K562 (cell line): Measurements from ENCODE around the gene ATXN1. TPM values are rescaled to one million over a fixed set of nuclear protein-coding genes. Genes with fewer than 3 reads are reported as not detected.

Experiments used
- ATAC-seq: fragments of 200-7000 bp; cut with Tn5 transposase; 3 replicates; pipeline ENCODE4 v1.9.1; 2020; ENCODE audit warnings: moderate library complexity
- BruUV-seq: library from RNA; stranded (reverse); fragments of 400-500 nt; replicated peaks from 2 replicates; lab custom pipeline; 2021; lab: Mats Ljungman, UMichigan
- CTCF ChIA-PET: fragments of 300-600 bp; formaldehyde crosslinking; extraction: SDS; loops from one replicate; lab custom pipeline; 2021; ENCODE audit warnings: low intra/inter-chr PET ratio; lab: Yijun Ruan, JAX
- POLR2A ChIA-PET: fragments of 300-600, 350-650 bp; sonication (Branson Sonifier 250); formaldehyde crosslinking; extraction: SDS; loops from one replicate; lab custom pipeline; 2021; ENCODE audit warnings: antibody characterized with exemption, inconsistent platforms; lab: Yijun Ruan, JAX
- DNase-seq, 4 experiments: peaks; one replicate each; pipeline versions ENCODE4 v3.0.0 to v3.0.0-alpha.2; 2011 to 2018; ENCODE audit warnings: low spot score in 3 of 4, mixed read lengths in 3 of 4; ENCODE audit errors: extremely low read depth in 1 of 4
- FAIRE-seq: peaks from 2 replicates; lab custom pipeline; 2011; peaks lifted over from hg19 to GRCh38; lab: Jason Lieb, UNC
- H2AFZ ChIP-seq: 2 replicates; pipeline ENCODE4 v1.6.0; 2011; ENCODE audit warnings: low read depth, low read length, control low read depth, inconsistent platforms
- H3K27ac ChIP-seq: fragments of 200-600 bp; 3 replicates; pipeline ENCODE4 v1.8.0; 2011; ENCODE audit warnings: low read depth, mild to moderate bottlenecking, control low read depth, inconsistent platforms, low read length, moderate library complexity, mixed read lengths; ENCODE audit errors: extremely low read depth
- H3K27me3 ChIP-seq, 2 experiments: fragments of 300-600 bp in 1 of 2; 2 replicates in 1 of 2; 3 replicates in 1 of 2; pipeline versions ENCODE4 v1.6.0 to v1.8.0; 2011; ENCODE audit warnings: inconsistent platforms in 2 of 2, low read length in 2 of 2, mild to moderate bottlenecking in 1 of 2, mixed read lengths in 1 of 2, moderate library complexity in 1 of 2; ENCODE audit not compliant: control insufficient read depth in 2 of 2, insufficient read depth in 2 of 2
- H3K36me3 ChIP-seq: fragments of 300-600 bp; 3 replicates; pipeline ENCODE4 v1.8.0; 2011; ENCODE audit warnings: mild to moderate bottlenecking, low read length, inconsistent platforms; ENCODE audit not compliant: control insufficient read depth, insufficient read depth
- H3K4me1 ChIP-seq, 2 experiments: fragments of 200-600 bp in 1 of 2; replicated peaks in 1 of 2; 2 replicates in 1 of 2; 3 replicates in 1 of 2; pipeline versions ENCODE4 v1.5.1 to v1.8.0; 2011; ENCODE audit warnings: inconsistent platforms in 2 of 2, low read length in 2 of 2, mild to moderate bottlenecking in 1 of 2, mixed read lengths in 1 of 2, moderate library complexity in 1 of 2; ENCODE audit not compliant: control insufficient read depth in 2 of 2, insufficient read depth in 2 of 2
- H3K4me2 ChIP-seq: 2 replicates; pipeline ENCODE4 v1.6.1; 2011; ENCODE audit warnings: low read length, control low read depth, inconsistent platforms, mixed read lengths; ENCODE audit not compliant: insufficient read depth
- H3K4me3 ChIP-seq: fragments of 200-600 bp; sonication (generic), shearing (Covaris generic); 2 replicates; pipeline ENCODE4 v1.5.1; 2016; ENCODE audit warnings: control low read depth, inconsistent platforms
- H3K79me2 ChIP-seq: fragments of 200-600 bp; 3 replicates; pipeline ENCODE4 v1.8.0; 2011; ENCODE audit warnings: low read length, inconsistent platforms; ENCODE audit not compliant: control insufficient read depth, insufficient read depth
- H3K9ac ChIP-seq, 2 experiments: 2 replicates each; pipeline versions ENCODE4 v1.6.0 to v1.6.1; 2011; ENCODE audit warnings: low read depth in 2 of 2, low read length in 2 of 2, control low read depth in 1 of 2, inconsistent platforms in 1 of 2, mild to moderate bottlenecking in 1 of 2, mixed read lengths in 1 of 2; ENCODE audit not compliant: insufficient read depth in 1 of 2
- H3K9me1 ChIP-seq: one replicate; pipeline ENCODE4 v1.6.0; 2011; ENCODE audit warnings: inconsistent platforms, mild to moderate bottlenecking, low read length, moderate library complexity; ENCODE audit not compliant: control insufficient read depth, insufficient read depth
- H3K9me3 ChIP-seq: replicated peaks from 2 replicates; pipeline ENCODE4 v1.5.1; 2011; ENCODE audit warnings: low read depth, low read length, inconsistent platforms; ENCODE audit not compliant: control insufficient read depth, insufficient read depth
- H4K20me1 ChIP-seq: replicated peaks from 2 replicates; pipeline ENCODE4 v1.6.1; 2011; ENCODE audit warnings: low read length, inconsistent platforms, mixed read lengths; ENCODE audit not compliant: control insufficient read depth, insufficient read depth
- CXXC5 ChIP-seq: fragments of 250-450 bp; sonication (Bioruptor Pico); IDR thresholded peaks from 2 replicates; pipeline ENCODE4 v1.8.0; 2022; ENCODE audit warnings: inconsistent platforms, mild to moderate bottlenecking, moderate library complexity
- HOXB6 ChIP-seq: fragments of 250-450 bp; sonication (Bioruptor Pico); IDR thresholded peaks from 2 replicates; pipeline ENCODE4 v1.5.1; 2022; ENCODE audit warnings: mild to moderate bottlenecking, borderline replicate concordance
- POLR3A ChIP-seq: IDR thresholded peaks from 2 replicates; pipeline ENCODE4 v1.6.1; 2011; ENCODE audit warnings: borderline replicate concordance, mild to moderate bottlenecking, moderate library complexity; ENCODE audit not compliant: insufficient read length, insufficient read depth; ENCODE audit errors: extremely low read depth
- TRIM28 ChIP-seq: fragments of 450-650 bp; IDR thresholded peaks from 2 replicates; pipeline ENCODE4 v1.6.1; 2017
- ZNF23 ChIP-seq: fragments of 250-450 bp; sonication (Bioruptor Pico); IDR thresholded peaks from 2 replicates; pipeline ENCODE4 v1.4.0; 2020; ENCODE audit warnings: mild to moderate bottlenecking
- WGBS: fragments of 100-300 bp; shearing (Covaris generic); methylation state at CpG from one replicate; pipeline ENCODE4 v1.1.6; 2016; ENCODE audit warnings: low coverage, mixed read lengths; ENCODE audit not compliant: insufficient coverage; ENCODE audit errors: missing lambda C conversion rate; 5-methylcytosine and 5-hydroxymethylcytosine counted together
- in situ Hi-C: fragments of 300-500 bp; cut with MboI; formaldehyde crosslinking; loops from 4 replicates; pipeline ENCODE4 v1.15.0; 2018; ENCODE audit warnings: inconsistent platforms, mixed read lengths
- intact Hi-C: fragments of 100-400 bp; cut with micrococcal nuclease; formaldehyde crosslinking; loops from 2 replicates; pipeline ENCODE4 v1.14.2; 2022
- polyA plus RNA-seq, 8 experiments: library from polyadenylated mRNA; depleted of rRNA in 4 of 8; stranded (reverse) in 5 of 8; unstranded in 3 of 8; fragments of >200 nt; fragmentation: Nextera tagmentation in 2 of 8; fragmentation: Illumina TruSeq in 1 of 8; extraction: Ambion mirVana in 2 of 8; extraction: Trizol in 1 of 8; gene quantifications; 2 replicates each; pipeline versions ENCODE4 v1.2.1 to v1.2.3, GENCODE V29; 2011 to 2014; ENCODE audit warnings: inconsistent platforms in 1 of 8, missing spikeins in 1 of 8
- total RNA-seq, 7 experiments: library from RNA; depleted of rRNA in 6 of 7; stranded (reverse); fragments of >200 nt in 6 of 7; fragmentation: Illumina TruSeq in 2 of 7; extraction: Trizol in 2 of 7; gene quantifications; 2 replicates each; pipeline versions ENCODE4 v1.2.1 to v1.2.3, GENCODE V29; 2011 to 2021; ENCODE audit warnings: low replicate concordance in 1 of 7

ATXN1 gene
- total and polyA plus RNA-seq, 9 of the 15 experiments (the other 6 are each of a cell fraction or from before 2014, with no cell fraction given): under 0.01 to 1.2 (median 0.58) TPM

- H3K27me3 ChIP-seq: peaks cover 0 to 4% of the 10 kb centered on the region in 2 experiments; a peak in 3 of 5 replicates
- H3K4me3 ChIP-seq: no peak overlapping the region
- ATAC-seq: no peak
- H3K27ac ChIP-seq: no peak overlapping the region
- ChIA-PET POLR2A (interaction anchor here (0.6 to 1.3 kb wide), 3 partner anchors 10 to 244 kb away, joined by 3 to 4 read pairs (median 3); no protein-coding TSS in a partner anchor), CTCF (no interaction called here)
- no peak for TF ChIP-seq ZNF23 (CRISPR knock-in tag)
- no peak for TF ChIP-seq CXXC5
- TF ChIP-seq HOXB6 (CRISPR knock-in tag): no peak
- TF ChIP-seq POLR3A: no peak
- no peak for TF ChIP-seq TRIM28
- H2AFZ ChIP-seq: no peak overlapping the region
- H3K4me1 ChIP-seq: no peaks in the 10 kb centered on the region
- no peak overlapping the region for H3K4me2 ChIP-seq
- no peaks in the 10 kb centered on the region for H3K79me2 ChIP-seq
- intact Hi-C loops (no loop called here), in situ Hi-C loops (no loop called here)
- H4K20me1 ChIP-seq: no peaks in the 10 kb centered on the region
- no peaks in the 10 kb centered on the region for H3K9me3 ChIP-seq
- H3K9ac ChIP-seq: no peak overlapping the region
- no peaks in the 10 kb centered on the region for H3K36me3 ChIP-seq
- no TSS peak for BruUV-seq
- H3K9me1 ChIP-seq: no peaks in the 10 kb centered on the region
- 0% methylated on average over 4 of the region's 4 CpGs for WGBS
- no peak for FAIRE-seq
- no peak for DNase-seq
Measured at GRCh38 chr6:16480763-16481560, 280.3 kb downstream of the ATXN1 start.
